Transverse colon (tissue), 4 donors: ENCODE results near the gene PTPRG. TPM values are rescaled to one million over a fixed set of nuclear protein-coding genes. Genes with fewer than 3 reads are reported as not detected.

Experiments
- DNase-seq: peaks from one replicate; pipeline ENCODE4 v3.0.0-alpha.2; 2019
- H3K27ac ChIP-seq, 4 donors: fragments of 200-600 bp; sonication (generic); 2 replicates each; pipeline ENCODE4 v1.5.1; 2016 to 2018; ENCODE audit warnings: inconsistent platforms in 4 of 4
- H3K27me3 ChIP-seq: fragments of 200-600 bp; sonication (generic); 2 replicates; pipeline ENCODE4 v1.5.1; 2017; ENCODE audit warnings: inconsistent platforms
- H3K36me3 ChIP-seq, 4 donors: fragments of 200-600 bp; sonication (generic); 2 replicates each; pipeline ENCODE4 v1.5.1; 2017 to 2019; ENCODE audit warnings: inconsistent platforms in 4 of 4
- H3K4me1 ChIP-seq, 4 donors: fragments of 200-600 bp; sonication (generic); 2 replicates each; pipeline ENCODE4 v1.5.1; 2017 to 2020; ENCODE audit warnings: inconsistent platforms in 4 of 4
- H3K4me3 ChIP-seq, 4 donors: fragments of 200-600 bp; sonication (generic); 1 replicate in 1 of 4; 2 replicates in 3 of 4; pipeline versions ENCODE4 v1.5.1 to v1.6.1; 2017 to 2019; ENCODE audit warnings: inconsistent platforms in 4 of 4
- H3K9me3 ChIP-seq, 2 donors: fragments of 200-600 bp; sonication (generic); 2 replicates each; pipeline ENCODE4 v1.5.1; 2017 to 2019; ENCODE audit warnings: inconsistent platforms in 2 of 2
- EP300 ChIP-seq: sonication (generic); formaldehyde crosslinking; IDR thresholded peaks from one replicate; pipeline ENCODE4 v1.6.1; 2017; ENCODE audit warnings: antibody characterized with exemption, low read depth
- POLR2A ChIP-seq: fragments of 450-650 bp; IDR thresholded peaks from one replicate; pipeline ENCODE4 v1.6.1; 2016; ENCODE audit warnings: antibody characterized with exemption, mild to moderate bottlenecking, moderate library complexity
- POLR2AphosphoS5 ChIP-seq, 3 donors: sonication (generic); formaldehyde crosslinking; IDR thresholded peaks; one replicate each; pipeline ENCODE4 v1.6.1; 2016; ENCODE audit warnings: antibody characterized with exemption in 3 of 3
- WGBS, 2 donors: methylation state at CpG; one replicate each; pipeline ENCODE4 v1.1.5; 2018; ENCODE audit warnings: low coverage in 1 of 2; 5-methylcytosine and 5-hydroxymethylcytosine counted together
- in situ Hi-C, 4 donors: fragments of 200-750 bp; cut with MboI; loops; one replicate each; pipeline versions ENCODE4 v1.15.0 to v1.15.1; 2017; ENCODE audit warnings: low sequenced_read_pairs in 3 of 4, low pct_ligation_motif_present in 1 of 4, low pct_unique_long_range_greater_than_20kb in 1 of 4
- intact Hi-C: fragments of 100-400 bp; cut with DNase I; formaldehyde crosslinking; loops from one replicate; pipeline ENCODE4 v1.15.1; 2023; ENCODE audit warnings: low total_unique reads
- total RNA-seq, 4 donors: library from RNA; depleted of rRNA; stranded (reverse); fragments of >200 nt; gene quantifications; one replicate each; pipeline ENCODE4 v1.1.0, GENCODE V29; 2016
- TF ChIP-seq, protein P1 (sequence below), 5 experiments: fragments of 200-600 bp in 3 of 5; fragments of 450-650 bp in 2 of 5; sonication (generic) in 3 of 5; IDR thresholded peaks; 1 replicate in 2 of 5; 2 replicates in 3 of 5; pipeline ENCODE4 v1.5.1; 2016 to 2017; ENCODE audit warnings: antibody characterized with exemption in 5 of 5, inconsistent platforms in 3 of 5, mild to moderate bottlenecking in 2 of 5, moderate library complexity in 1 of 5

PTPRG gene
- total RNA-seq, 4 donors from 2014 or later, result 29.2 to 83.4 (median 41.6) TPM

DNA sequence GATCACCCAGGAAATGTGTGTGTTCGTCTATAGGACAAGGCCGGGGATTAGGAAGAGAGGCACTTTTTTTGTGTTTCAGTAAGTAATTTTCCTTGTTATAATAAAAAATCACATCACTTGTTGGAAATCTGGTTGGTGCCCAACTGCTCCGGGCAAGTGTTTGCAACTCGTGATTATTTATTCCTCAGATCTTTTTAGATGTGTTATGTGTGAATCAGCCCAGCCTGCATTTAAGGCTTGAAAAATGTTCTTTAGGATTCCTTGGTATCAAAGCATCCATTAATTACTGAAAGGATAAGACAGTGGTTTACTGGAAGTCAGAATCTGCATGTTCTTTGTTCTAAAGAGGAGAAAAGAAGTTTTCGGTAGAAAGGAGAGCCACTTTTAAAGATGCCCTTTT, 466.4 kb downstream of the PTPRG start:
- in situ Hi-C loops, result no loop called here
- 79 to 91% methylated on average over 5 of the region's 5 CpGs for WGBS, 2 donors
- H3K4me3 ChIP-seq, result no peak overlapping the region

DNA sequence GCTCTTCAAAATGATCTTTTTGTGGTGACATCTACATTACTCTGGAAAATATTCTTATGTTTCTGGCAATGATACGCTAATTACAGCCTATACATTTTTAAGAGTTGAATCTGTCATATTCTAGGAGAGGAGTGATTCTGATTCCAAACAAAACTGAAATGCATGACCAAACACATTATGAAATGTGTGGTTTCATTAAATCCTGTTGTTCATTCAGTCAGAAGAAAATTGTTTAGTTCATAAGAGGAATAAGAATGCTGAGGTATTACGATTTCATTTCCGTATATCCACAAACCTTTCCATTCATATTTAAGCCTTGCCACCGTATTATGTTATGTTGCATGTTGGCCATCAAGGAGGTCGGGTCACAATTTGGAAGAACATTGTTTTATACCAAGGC, 466.9 kb downstream of the PTPRG start:
- Histone ChIP-seq H3K36me3 (no peaks in the 10 kb centered on the region), H3K9me3 (no peaks in the 10 kb centered on the region), H3K27ac (no peak overlapping the region), H3K4me1 (no peaks in the 10 kb centered on the region), H3K27me3 (no peaks in the 10 kb centered on the region), H3K4me3 (no peak overlapping the region)
- in situ Hi-C loops (no loop called here), intact Hi-C loops (no loop called here)
- WGBS, 2 donors, result 80 to 89% methylated on average over 5 of the region's 5 CpGs
- DNase-seq, result no peak
- TF ChIP-seq, protein P1, sequence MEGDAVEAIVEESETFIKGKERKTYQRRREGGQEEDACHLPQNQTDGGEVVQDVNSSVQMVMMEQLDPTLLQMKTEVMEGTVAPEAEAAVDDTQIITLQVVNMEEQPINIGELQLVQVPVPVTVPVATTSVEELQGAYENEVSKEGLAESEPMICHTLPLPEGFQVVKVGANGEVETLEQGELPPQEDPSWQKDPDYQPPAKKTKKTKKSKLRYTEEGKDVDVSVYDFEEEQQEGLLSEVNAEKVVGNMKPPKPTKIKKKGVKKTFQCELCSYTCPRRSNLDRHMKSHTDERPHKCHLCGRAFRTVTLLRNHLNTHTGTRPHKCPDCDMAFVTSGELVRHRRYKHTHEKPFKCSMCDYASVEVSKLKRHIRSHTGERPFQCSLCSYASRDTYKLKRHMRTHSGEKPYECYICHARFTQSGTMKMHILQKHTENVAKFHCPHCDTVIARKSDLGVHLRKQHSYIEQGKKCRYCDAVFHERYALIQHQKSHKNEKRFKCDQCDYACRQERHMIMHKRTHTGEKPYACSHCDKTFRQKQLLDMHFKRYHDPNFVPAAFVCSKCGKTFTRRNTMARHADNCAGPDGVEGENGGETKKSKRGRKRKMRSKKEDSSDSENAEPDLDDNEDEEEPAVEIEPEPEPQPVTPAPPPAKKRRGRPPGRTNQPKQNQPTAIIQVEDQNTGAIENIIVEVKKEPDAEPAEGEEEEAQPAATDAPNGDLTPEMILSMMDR (IDR thresholded peaks at IDR 0.05), result no peak

More for the DNA sequence above, 466.4 kb downstream of the PTPRG start:
- no peak overlapping the region for H3K27ac ChIP-seq
- intact Hi-C loops, result no loop called here
- TF ChIP-seq, protein P1 (IDR thresholded peaks at IDR 0.05), result no peak
- TF ChIP-seq POLR2AphosphoS5 (IDR thresholded peaks at IDR 0.05) (no peak), EP300 (no peak), POLR2A (no peak)
- H3K9me3 ChIP-seq, result no peaks in the 10 kb centered on the region
- H3K27me3 ChIP-seq, result no peaks in the 10 kb centered on the region
- no peak for DNase-seq
- no peaks in the 10 kb centered on the region for H3K4me1 ChIP-seq
- no peaks in the 10 kb centered on the region for H3K36me3 ChIP-seq

DNA sequence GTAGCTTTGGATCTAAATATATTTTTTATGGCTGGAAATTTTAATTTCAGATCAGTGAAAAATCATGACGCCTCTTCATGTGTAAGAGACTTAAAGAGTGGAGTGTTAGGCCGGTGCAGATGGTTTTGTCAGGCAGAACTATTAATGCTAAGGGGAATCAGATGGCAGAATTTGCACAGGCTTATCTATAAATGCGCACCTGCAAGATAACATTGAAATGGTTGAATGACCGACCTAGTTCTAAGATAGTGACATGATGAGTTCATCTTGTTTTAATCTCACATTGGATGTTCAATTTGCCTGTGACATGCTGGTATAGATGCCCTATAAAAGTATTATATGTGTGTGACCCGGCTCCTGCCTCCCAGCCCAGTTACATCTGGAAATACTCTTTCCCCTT, 471.4 kb downstream of the PTPRG start:
- H3K36me3 ChIP-seq, result no peaks in the 10 kb centered on the region
- H3K27ac ChIP-seq, result no peak overlapping the region
- no peaks in the 10 kb centered on the region for H3K9me3 ChIP-seq
- H3K4me3 ChIP-seq, result no peak overlapping the region
- intact Hi-C loops, result no loop called here
- 88 to 92% methylated on average over 4 to 5 of the region's 5 CpGs for WGBS, 2 donors
- in situ Hi-C loops, result no loop called here
- no peaks in the 10 kb centered on the region for H3K27me3 ChIP-seq
- H3K4me1 ChIP-seq, result no peaks in the 10 kb centered on the region
- no peak for TF ChIP-seq EP300
- no peak for TF ChIP-seq POLR2A
- TF ChIP-seq POLR2AphosphoS5 (IDR thresholded peaks at IDR 0.05), result no peak
- TF ChIP-seq, protein P1 (IDR thresholded peaks at IDR 0.05), result no peak
- no peak for DNase-seq

DNA sequence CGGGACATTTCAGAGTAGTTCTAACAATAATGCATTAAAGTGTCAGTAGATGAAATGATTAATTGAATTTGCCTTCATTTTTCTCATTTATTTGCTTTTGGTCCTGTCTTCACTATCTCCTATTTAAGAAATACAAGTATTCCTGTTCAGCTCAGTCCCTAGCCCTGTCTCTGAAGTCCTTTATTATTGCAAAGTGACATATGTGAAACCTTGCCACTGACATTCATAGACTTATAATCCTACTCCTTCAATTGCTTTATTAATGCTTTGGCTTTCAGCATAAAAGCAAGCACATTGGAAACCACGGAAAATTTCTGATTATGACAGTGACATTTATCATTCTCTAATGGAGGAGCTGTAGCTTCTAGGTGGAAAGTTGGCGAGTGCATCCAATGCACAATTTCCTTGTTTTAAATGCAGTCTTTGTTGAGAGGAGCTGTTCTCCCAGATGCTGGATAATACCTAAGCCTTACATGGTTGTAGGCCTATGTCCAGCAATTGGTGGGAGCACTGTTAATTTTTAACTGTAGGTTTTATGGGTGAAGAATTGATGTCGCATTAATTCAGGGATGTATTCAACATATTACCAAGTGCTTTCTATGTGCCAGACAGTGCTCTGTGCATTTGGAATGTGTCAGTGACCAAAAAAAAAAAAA, 474.2 kb downstream of the PTPRG start:
- Histone ChIP-seq H3K4me3 (no peak overlapping the region), H3K27me3 (no peaks in the 10 kb centered on the region), H3K4me1 (no peaks in the 10 kb centered on the region), H3K27ac (no peak overlapping the region), H3K9me3 (no peaks in the 10 kb centered on the region), H3K36me3 (no peaks in the 10 kb centered on the region)
- TF ChIP-seq, protein P1 (IDR thresholded peaks at IDR 0.05), result no peak
- TF ChIP-seq POLR2AphosphoS5 (IDR thresholded peaks at IDR 0.05), result no peak
- TF ChIP-seq EP300, result no peak
- no peak for TF ChIP-seq POLR2A
- DNase-seq, result no peak
- intact Hi-C loops (no loop called here), in situ Hi-C loops (no loop called here)
- WGBS, 2 donors, result 48 to 83% methylated on average over 3 to 4 of the region's 4 CpGs
